Measurements from ENCODE around the gene PTPRU.

DNA sequence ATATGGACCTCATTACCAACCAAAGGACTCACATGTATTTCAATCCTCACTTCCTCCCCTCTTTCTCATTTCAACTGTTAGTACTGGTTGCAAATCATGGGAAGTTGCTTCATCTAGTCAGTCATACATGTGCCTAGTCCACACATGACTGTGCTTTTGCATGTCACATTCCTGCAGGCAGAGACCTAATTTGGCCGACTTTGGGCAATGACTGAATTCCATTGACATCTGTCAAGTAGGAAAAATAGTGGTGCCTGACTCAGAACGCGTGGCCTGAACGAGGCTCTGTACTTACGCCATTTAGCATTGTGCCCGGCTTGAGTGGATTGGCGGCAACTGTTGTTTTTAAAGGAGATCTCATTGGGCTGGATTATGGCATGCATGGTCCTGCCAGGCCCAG, 18.0 kb downstream of the PTPRU start:
- TF ChIP-seq, protein P1, sequence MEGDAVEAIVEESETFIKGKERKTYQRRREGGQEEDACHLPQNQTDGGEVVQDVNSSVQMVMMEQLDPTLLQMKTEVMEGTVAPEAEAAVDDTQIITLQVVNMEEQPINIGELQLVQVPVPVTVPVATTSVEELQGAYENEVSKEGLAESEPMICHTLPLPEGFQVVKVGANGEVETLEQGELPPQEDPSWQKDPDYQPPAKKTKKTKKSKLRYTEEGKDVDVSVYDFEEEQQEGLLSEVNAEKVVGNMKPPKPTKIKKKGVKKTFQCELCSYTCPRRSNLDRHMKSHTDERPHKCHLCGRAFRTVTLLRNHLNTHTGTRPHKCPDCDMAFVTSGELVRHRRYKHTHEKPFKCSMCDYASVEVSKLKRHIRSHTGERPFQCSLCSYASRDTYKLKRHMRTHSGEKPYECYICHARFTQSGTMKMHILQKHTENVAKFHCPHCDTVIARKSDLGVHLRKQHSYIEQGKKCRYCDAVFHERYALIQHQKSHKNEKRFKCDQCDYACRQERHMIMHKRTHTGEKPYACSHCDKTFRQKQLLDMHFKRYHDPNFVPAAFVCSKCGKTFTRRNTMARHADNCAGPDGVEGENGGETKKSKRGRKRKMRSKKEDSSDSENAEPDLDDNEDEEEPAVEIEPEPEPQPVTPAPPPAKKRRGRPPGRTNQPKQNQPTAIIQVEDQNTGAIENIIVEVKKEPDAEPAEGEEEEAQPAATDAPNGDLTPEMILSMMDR (IDR thresholded peaks at IDR 0.05), result no peak
- TF ChIP-seq EZH2phosphoT487 (IDR thresholded peaks at IDR 0.05; ENCODE audit: borderline replicate concordance, low read depth), result no peak
- no peak for TF ChIP-seq FOSL2 (IDR thresholded peaks at IDR 0.05; ENCODE audit: borderline replicate concordance, low read depth)
- no peak for TF ChIP-seq POLR2AphosphoS5 (IDR thresholded peaks at IDR 0.05; ENCODE audit: low read depth, low read length)

Measured in SK-N-SH (cell line).